Measurements from ENCODE around the gene LRFN2.

The LRFN2 gene

GRCh38 chr6:40419377-40419776 is 167.8 kb downstream of the LRFN2 start:
- Histone ChIP-seq H3K27ac (ENCODE audit: low read depth, low read length) (no peak overlapping the region), H4K20me1 (ENCODE audit: control insufficient read depth, insufficient read depth, low read depth, low read length) (no peaks in the 10 kb centered on the region), H3F3A (ENCODE audit: control insufficient read depth, insufficient read depth) (no peaks in the 10 kb centered on the region), H3K27me3 (ENCODE audit: control insufficient read depth, low read length) (peaks cover 2% of the 10 kb centered on the region; the same call in 1 of the 2 replicates), H3K9me2 (replicated peaks; ENCODE audit: control insufficient read depth, low read length) (no peaks in the 10 kb centered on the region), H3K36me3 (ENCODE audit: control insufficient read depth, low read length) (no peaks in the 10 kb centered on the region), H3K9me3 (ENCODE audit: control insufficient read depth, insufficient read depth, low read length) (no peaks in the 10 kb centered on the region), H3K4me1 (ENCODE audit: control insufficient read depth, low read length) (no peaks in the 10 kb centered on the region), H3K79me2 (ENCODE audit: control insufficient read depth, low read length) (no peaks in the 10 kb centered on the region), H3K4me2 (ENCODE audit: low read length) (no peak overlapping the region), H3K4me3 (ENCODE audit: low read length) (no peak overlapping the region)
- TF ChIP-seq CTCF (IDR thresholded peaks at IDR 0.05; ENCODE audit: low read depth, low read length, poor library complexity, severe bottlenecking), result no peak
- no peak for TF ChIP-seq EZH2phosphoT487 (IDR thresholded peaks at IDR 0.05; ENCODE audit: borderline replicate concordance, low read length)

GRCh38 chr6:40417031-40417430 is 170.1 kb downstream of the LRFN2 start:
- no peak overlapping the region for H3K27ac ChIP-seq (ENCODE audit: low read depth, low read length)
- no peak overlapping the region for H3K4me2 ChIP-seq (ENCODE audit: low read length)
- no peaks in the 10 kb centered on the region for H3F3A ChIP-seq (ENCODE audit: control insufficient read depth, insufficient read depth)
- H3K9me2 ChIP-seq (replicated peaks; ENCODE audit: control insufficient read depth, low read length), result no peaks in the 10 kb centered on the region
- H3K79me2 ChIP-seq (ENCODE audit: control insufficient read depth, low read length), result no peaks in the 10 kb centered on the region
- H4K20me1 ChIP-seq (ENCODE audit: control insufficient read depth, insufficient read depth, low read depth, low read length), result no peaks in the 10 kb centered on the region
- no peaks in the 10 kb centered on the region for H3K36me3 ChIP-seq (ENCODE audit: control insufficient read depth, low read length)
- H3K4me3 ChIP-seq (ENCODE audit: low read length), result no peak overlapping the region
- H3K9me3 ChIP-seq (ENCODE audit: control insufficient read depth, insufficient read depth, low read length), result no peaks in the 10 kb centered on the region
- H3K27me3 ChIP-seq (ENCODE audit: control insufficient read depth, low read length), result 0 out of 2 replicates have a peak, but pooled peaks cover 2% of the 10 kb centered on the region
- no peak for TF ChIP-seq CTCF (IDR thresholded peaks at IDR 0.05; ENCODE audit: low read depth, low read length, poor library complexity, severe bottlenecking)
- H3K4me1 ChIP-seq (ENCODE audit: control insufficient read depth, low read length), result no peaks in the 10 kb centered on the region

GRCh38 chr6:40414617-40415016 is 172.5 kb downstream of the LRFN2 start:
- no peak overlapping the region for H3K27ac ChIP-seq (ENCODE audit: low read depth, low read length)
- H4K20me1 ChIP-seq (ENCODE audit: control insufficient read depth, insufficient read depth, low read depth, low read length), result no peaks in the 10 kb centered on the region
- no peaks in the 10 kb centered on the region for H3K27me3 ChIP-seq (ENCODE audit: control insufficient read depth, low read length)
- H3K4me1 ChIP-seq (ENCODE audit: control insufficient read depth, low read length), result no peaks in the 10 kb centered on the region
- H3K79me2 ChIP-seq (ENCODE audit: control insufficient read depth, low read length), result no peaks in the 10 kb centered on the region
- H3K36me3 ChIP-seq (ENCODE audit: control insufficient read depth, low read length), result no peaks in the 10 kb centered on the region
- no peaks in the 10 kb centered on the region for H3F3A ChIP-seq (ENCODE audit: control insufficient read depth, insufficient read depth)
- H3K4me2 ChIP-seq (ENCODE audit: low read length), result no peak overlapping the region
- no peaks in the 10 kb centered on the region for H3K9me2 ChIP-seq (replicated peaks; ENCODE audit: control insufficient read depth, low read length)
- H3K9me3 ChIP-seq (ENCODE audit: control insufficient read depth, insufficient read depth, low read length), result no peaks in the 10 kb centered on the region
- TF ChIP-seq EZH2phosphoT487 (IDR thresholded peaks at IDR 0.05; ENCODE audit: borderline replicate concordance, low read length), result no peak
- no peak for TF ChIP-seq CTCF (IDR thresholded peaks at IDR 0.05; ENCODE audit: low read depth, low read length, poor library complexity, severe bottlenecking)
- H3K4me3 ChIP-seq (ENCODE audit: low read length), result no peak overlapping the region

GRCh38 chr6:40413239-40413638 is 173.9 kb downstream of the LRFN2 start:
- H3K4me3 ChIP-seq (ENCODE audit: low read length), result no peak overlapping the region
- no peaks in the 10 kb centered on the region for H3K36me3 ChIP-seq (ENCODE audit: control insufficient read depth, low read length)
- no peaks in the 10 kb centered on the region for H3K4me1 ChIP-seq (ENCODE audit: control insufficient read depth, low read length)
- no peak overlapping the region for H3K4me2 ChIP-seq (ENCODE audit: low read length)
- no peaks in the 10 kb centered on the region for H3F3A ChIP-seq (ENCODE audit: control insufficient read depth, insufficient read depth)
- no peaks in the 10 kb centered on the region for H3K27me3 ChIP-seq (ENCODE audit: control insufficient read depth, low read length)
- no peaks in the 10 kb centered on the region for H4K20me1 ChIP-seq (ENCODE audit: control insufficient read depth, insufficient read depth, low read depth, low read length)
- TF ChIP-seq EZH2phosphoT487 (IDR thresholded peaks at IDR 0.05; ENCODE audit: borderline replicate concordance, low read length) (no peak), CTCF (IDR thresholded peaks at IDR 0.05; ENCODE audit: low read depth, low read length, poor library complexity, severe bottlenecking) (no peak)
- H3K9me2 ChIP-seq (replicated peaks; ENCODE audit: control insufficient read depth, low read length), result no peaks in the 10 kb centered on the region
- H3K27ac ChIP-seq (ENCODE audit: low read depth, low read length), result no peak overlapping the region
- H3K79me2 ChIP-seq (ENCODE audit: control insufficient read depth, low read length), result no peaks in the 10 kb centered on the region
- H3K9me3 ChIP-seq (ENCODE audit: control insufficient read depth, insufficient read depth, low read length), result no peaks in the 10 kb centered on the region
